H1 (cell line): ENCODE measurements around the gene LRBA. TPM values are rescaled to one million over a fixed set of nuclear protein-coding genes. Genes with fewer than 3 reads are reported as not detected.

ENCODE experiments used
- EZH2 ChIP-seq: fragments of 200-600 bp; sonication (generic); IDR thresholded peaks from 2 replicates; pipeline ENCODE4 v1.7.1; 2012; ENCODE audit warnings: low read depth, mild to moderate bottlenecking, moderate library complexity, low read length, inconsistent platforms; ENCODE audit not compliant: severe bottlenecking
- JUN ChIP-seq: IDR thresholded peaks from 2 replicates; pipeline ENCODE4 v1.6.1; 2011; ENCODE audit warnings: low read depth, mild to moderate bottlenecking, improper control_type of control experiment, low read length
- polyA plus RNA-seq, 7 experiments: library from polyadenylated mRNA; depleted of rRNA in 3 of 7; stranded (reverse) in 5 of 7; unstranded in 2 of 7; fragments of >200 nt in 5 of 7; fragments of 200-250 nt in 2 of 7; gene quantifications; 1 replicate in 5 of 7; 2 replicates in 1 of 7; 4 replicates in 1 of 7; pipeline versions ENCODE4 v1.2.1 to v1.2.3, GENCODE V29; 2011 to 2013; ENCODE audit warnings: missing spikeins in 2 of 7, mixed read lengths in 2 of 7
- total RNA-seq: library from RNA; stranded (reverse); fragmentation: NEBNext Ultra II Directional; extraction: Animal tissue kit (Norgen Biotek cat#: 25700); gene quantifications from 2 replicates; pipeline ENCODE4 v1.2.1, GENCODE V29; 2021

LRBA gene
- total and polyA plus RNA-seq, 2 of the 8 experiments (the other 6 are each of a cell fraction or from before 2014, with no cell fraction given): 54.6 to 83.2 TPM

- TF ChIP-seq EZH2 (no peak), JUN (no peak)
Observed at GRCh38 chr4:150325872-150326271, 689.2 kb downstream of the LRBA start (continued).
